Chondrocyte (in vitro differentiated cells): ENCODE results near the gene RHOB. TPM values are rescaled to one million over a fixed set of nuclear protein-coding genes. Genes with fewer than 3 reads are reported as not detected.

Source experiments
- DNase-seq: peaks from one replicate; pipeline ENCODE4 v3.0.0; 2021; ENCODE audit warnings: mixed read lengths, low spot score
- H3K27ac Mint-ChIP-seq: one replicate; pipeline ENCODE4 v1.8.0; 2021; ENCODE audit warnings: mild to moderate bottlenecking, moderate library complexity, mixed read lengths; ENCODE audit not compliant: unreplicated experiment
- H3K27me3 Mint-ChIP-seq: 2 replicates; pipeline ENCODE4 v1.8.0; 2021; ENCODE audit warnings: low read depth, mixed read lengths
- H3K36me3 Mint-ChIP-seq: 2 replicates; pipeline ENCODE4 v1.8.0; 2021; ENCODE audit warnings: low read depth, mixed read lengths
- H3K4me1 Mint-ChIP-seq: 2 replicates; pipeline ENCODE4 v1.8.0; 2021; ENCODE audit warnings: low read depth, mild to moderate bottlenecking, mixed read lengths
- H3K4me3 Mint-ChIP-seq: one replicate; pipeline ENCODE4 v1.8.0; 2021; ENCODE audit warnings: mild to moderate bottlenecking, moderate library complexity, mixed read lengths; ENCODE audit not compliant: unreplicated experiment
- H3K9me3 Mint-ChIP-seq: 2 replicates; pipeline ENCODE4 v1.8.0; 2021; ENCODE audit warnings: low read depth, mixed read lengths
- total RNA-seq: library from RNA; stranded (reverse); gene quantifications from 3 replicates; pipeline ENCODE4 v1.2.1, GENCODE V29; 2021
- TF ChIP-seq, protein P1 (sequence below): fragments of 200-600 bp; sonication (generic); IDR thresholded peaks from 2 replicates; pipeline ENCODE4 v1.5.0; 2021; ENCODE audit warnings: antibody characterized with exemption, mild to moderate bottlenecking, moderate library complexity

RHOB gene
- total RNA-seq, 1 donor from 2014 or later = 191 TPM

DNA sequence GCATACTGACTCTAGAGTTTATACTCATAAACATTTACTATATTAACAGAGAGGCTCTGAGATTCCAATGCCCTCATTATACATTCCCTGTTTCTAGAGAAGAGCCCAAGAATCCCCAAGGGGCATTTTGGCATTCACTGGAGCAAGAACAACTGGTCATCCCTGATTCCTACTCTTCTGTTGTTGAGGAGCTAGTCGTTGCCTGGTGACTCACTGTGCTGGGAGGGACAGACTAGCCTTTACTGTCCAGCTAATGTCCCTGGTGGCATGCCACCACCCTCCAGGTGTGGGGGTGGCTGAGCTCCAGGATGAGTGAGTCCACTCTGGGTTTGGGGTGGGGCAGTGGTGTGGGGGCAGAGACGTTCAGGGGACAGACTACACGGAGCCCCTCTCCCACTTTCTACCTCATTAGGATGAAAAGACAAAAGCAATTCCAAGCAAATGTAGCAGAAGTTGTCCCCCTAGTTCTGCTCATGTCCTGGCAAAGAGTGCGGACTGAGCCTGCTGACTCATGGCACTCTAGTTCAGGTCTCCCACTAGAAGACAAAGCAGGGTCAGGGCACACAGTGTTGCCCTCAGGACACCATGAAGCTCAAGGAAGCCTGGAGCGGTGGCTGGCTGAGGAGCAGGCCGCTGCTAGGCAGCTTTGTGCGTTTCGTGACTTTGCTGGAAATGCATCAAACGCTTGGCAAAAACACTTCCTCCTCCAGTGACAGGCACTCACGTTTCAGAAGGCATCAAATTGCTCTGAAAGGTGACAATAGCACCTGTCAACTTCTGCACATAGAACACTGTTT, 49.4 kb downstream of the RHOB start:
- Mint-ChIP-seq H3K4me1 (peaks cover 44% of the 10 kb centered on the region), H3K36me3 (no peaks in the 10 kb centered on the region), H3K27me3 (no peaks in the 10 kb centered on the region), H3K4me3 (no peak overlapping the region), H3K9me3 (no peaks in the 10 kb centered on the region), H3K27ac (no peak overlapping the region)
- no peak for DNase-seq
- TF ChIP-seq, protein P1, sequence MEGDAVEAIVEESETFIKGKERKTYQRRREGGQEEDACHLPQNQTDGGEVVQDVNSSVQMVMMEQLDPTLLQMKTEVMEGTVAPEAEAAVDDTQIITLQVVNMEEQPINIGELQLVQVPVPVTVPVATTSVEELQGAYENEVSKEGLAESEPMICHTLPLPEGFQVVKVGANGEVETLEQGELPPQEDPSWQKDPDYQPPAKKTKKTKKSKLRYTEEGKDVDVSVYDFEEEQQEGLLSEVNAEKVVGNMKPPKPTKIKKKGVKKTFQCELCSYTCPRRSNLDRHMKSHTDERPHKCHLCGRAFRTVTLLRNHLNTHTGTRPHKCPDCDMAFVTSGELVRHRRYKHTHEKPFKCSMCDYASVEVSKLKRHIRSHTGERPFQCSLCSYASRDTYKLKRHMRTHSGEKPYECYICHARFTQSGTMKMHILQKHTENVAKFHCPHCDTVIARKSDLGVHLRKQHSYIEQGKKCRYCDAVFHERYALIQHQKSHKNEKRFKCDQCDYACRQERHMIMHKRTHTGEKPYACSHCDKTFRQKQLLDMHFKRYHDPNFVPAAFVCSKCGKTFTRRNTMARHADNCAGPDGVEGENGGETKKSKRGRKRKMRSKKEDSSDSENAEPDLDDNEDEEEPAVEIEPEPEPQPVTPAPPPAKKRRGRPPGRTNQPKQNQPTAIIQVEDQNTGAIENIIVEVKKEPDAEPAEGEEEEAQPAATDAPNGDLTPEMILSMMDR = no peak

DNA sequence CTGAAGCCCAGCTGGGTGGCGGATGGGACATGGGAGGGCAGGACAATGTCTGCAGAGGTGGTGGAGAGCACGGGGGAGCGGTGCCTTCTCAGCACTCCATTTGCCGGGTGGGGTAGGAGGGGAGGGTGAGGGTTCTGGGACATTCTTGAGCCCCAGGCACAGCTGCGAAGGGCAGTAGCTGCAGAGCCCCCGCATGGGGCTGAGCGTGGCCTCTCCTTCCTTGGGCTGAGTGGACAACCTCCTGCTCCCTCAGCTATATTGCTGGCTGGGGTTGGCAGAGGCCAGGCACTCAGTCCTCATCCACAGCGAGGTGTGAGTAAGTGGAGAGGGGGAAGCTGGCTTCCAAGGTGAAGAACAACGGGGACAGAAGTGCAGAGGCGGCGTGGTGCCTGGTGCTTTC, 50.1 kb downstream of the RHOB start:
- DNase-seq = no peak
- Mint-ChIP-seq H3K27me3 (no peaks in the 10 kb centered on the region), H3K36me3 (no peaks in the 10 kb centered on the region), H3K9me3 (no peaks in the 10 kb centered on the region), H3K27ac (no peak overlapping the region), H3K4me1 (peaks cover 39% of the 10 kb centered on the region), H3K4me3 (no peak overlapping the region)
- TF ChIP-seq, protein P1 = no peak

Other genes starting within 250 kb of the RHOB start
- gene SDC1, start 221.9 kb upstream of the RHOB start, total RNA-seq = 11.4 to 13.2 TPM (median 12.6 TPM) in 3 replicates
- gene PUM2, start 96.2 kb upstream of the RHOB start, total RNA-seq = 67.7 to 73.1 TPM (median 70.0 TPM) in 3 replicates
- 24.6 to 33.8 TPM (median 33.2 TPM) in 3 replicates for gene HS1BP3, start 204.0 kb downstream of the RHOB start, total RNA-seq
- gene GDF7, start 220.1 kb downstream of the RHOB start, total RNA-seq = 10.9 to 12.8 TPM (median 12.6 TPM) in 3 replicates